ENCODE results near the gene NFE2L2. TPM values are rescaled to one million over a fixed set of nuclear protein-coding genes. Genes with fewer than 3 reads are reported as not detected.

Gene NFE2L2
- total RNA-seq, 4 donors from 2014 or later: 41.6 to 105 (median 65.2) TPM

GRCh38 chr2:177275743-177276055 is 11.2 kb upstream of the NFE2L2 start:
- WGBS, 2 donors (ENCODE audit: low coverage in 1 of 2): 66 to 69% methylated on average over 3 to 4 of the region's 4 CpGs
- no peak for TF ChIP-seq POLR2A (IDR thresholded peaks at IDR 0.05)
- no peak for TF ChIP-seq POLR2AphosphoS5 (IDR thresholded peaks at IDR 0.05)
- TF ChIP-seq CTCF (IDR thresholded peaks at IDR 0.05): no peak
- TF ChIP-seq EP300 (IDR thresholded peaks at IDR 0.05; ENCODE audit: low read depth): no peak
- Histone ChIP-seq H3K27ac (peak overlapping the region; percentile 59 to 70 (median 65)), H3K4me3 (no peak overlapping the region), H3K9me3 (no peaks in the 10 kb centered on the region), H3K27me3 (no peaks in the 10 kb centered on the region), H3K4me1 (peaks cover 4 to 36% (median 14%) of the 10 kb centered on the region in 4 donors), H3K36me3 (no peaks in the 10 kb centered on the region)
- in situ Hi-C loops (cut with MboI; ENCODE audit: low pct_ligation_motif_present in 1 of 4, low pct_unique_long_range_greater_than_20kb in 1 of 4, low sequenced_read_pairs in 3 of 4) (no loop called here), intact Hi-C loops (cut with DNase I; ENCODE audit: low total_unique reads) (no loop called here)
- DNase-seq: no peak

GRCh38 chr2:177275040-177275742 is 10.7 kb upstream of the NFE2L2 start:
- intact Hi-C loops (cut with DNase I; ENCODE audit: low total_unique reads): no loop called here
- H3K9me3 ChIP-seq: no peaks in the 10 kb centered on the region
- in situ Hi-C loops (cut with MboI; ENCODE audit: low pct_ligation_motif_present in 1 of 4, low pct_unique_long_range_greater_than_20kb in 1 of 4, low sequenced_read_pairs in 3 of 4): no loop called here
- H3K27me3 ChIP-seq: no peaks in the 10 kb centered on the region
- H3K4me3 ChIP-seq: no peak overlapping the region
- peak; percentile 24 to 78 (median 53) for TF ChIP-seq POLR2AphosphoS5 (IDR thresholded peaks at IDR 0.05)
- TF ChIP-seq CTCF (IDR thresholded peaks at IDR 0.05): no peak
- H3K27ac ChIP-seq: peak overlapping the region; percentile 59 to 70 (median 65)
- 56 to 65% methylated on average over 5 of the region's 5 CpGs for WGBS, 2 donors (ENCODE audit: low coverage in 1 of 2)
- DNase-seq: no peak
- H3K36me3 ChIP-seq: no peaks in the 10 kb centered on the region
- H3K4me1 ChIP-seq: peaks cover 4 to 36% (median 14%) of the 10 kb centered on the region in 4 donors

GRCh38 chr2:177273408-177273807 is 8.9 kb upstream of the NFE2L2 start:
- peak overlapping the region; percentile 56 to 70 (median 64) for H3K27ac ChIP-seq
- H3K4me3 ChIP-seq: no peak overlapping the region
- 40 to 60% methylated on average over 3 of the region's 3 CpGs for WGBS, 2 donors (ENCODE audit: low coverage in 1 of 2)
- no peaks in the 10 kb centered on the region for H3K27me3 ChIP-seq
- in situ Hi-C loops (cut with MboI; ENCODE audit: low pct_ligation_motif_present in 1 of 4, low pct_unique_long_range_greater_than_20kb in 1 of 4, low sequenced_read_pairs in 3 of 4) (no loop called here), intact Hi-C loops (cut with DNase I; ENCODE audit: low total_unique reads) (no loop called here)
- H3K4me1 ChIP-seq: peaks cover 4 to 36% (median 14%) of the 10 kb centered on the region in 4 donors
- H3K9me3 ChIP-seq: no peaks in the 10 kb centered on the region
- no peak for TF ChIP-seq CTCF (IDR thresholded peaks at IDR 0.05)
- TF ChIP-seq POLR2AphosphoS5 (IDR thresholded peaks at IDR 0.05): peak in 1 of 3 donors; percentile 28
- no peak for DNase-seq
- no peaks in the 10 kb centered on the region for H3K36me3 ChIP-seq

GRCh38 chr2:177272765-177273164 is 8.2 kb upstream of the NFE2L2 start:
- Histone ChIP-seq H3K4me1 (peaks cover 4 to 36% (median 14%) of the 10 kb centered on the region in 4 donors), H3K9me3 (no peaks in the 10 kb centered on the region), H3K36me3 (no peaks in the 10 kb centered on the region), H3K27ac (peak overlapping the region; percentile 56 to 70 (median 64)), H3K27me3 (no peaks in the 10 kb centered on the region), H3K4me3 (no peak overlapping the region)
- WGBS, 2 donors (ENCODE audit: low coverage in 1 of 2): 69 to 71% methylated on average over 2 of the region's 2 CpGs
- in situ Hi-C loops (cut with MboI; ENCODE audit: low pct_ligation_motif_present in 1 of 4, low pct_unique_long_range_greater_than_20kb in 1 of 4, low sequenced_read_pairs in 3 of 4): no loop called here
- no peak for TF ChIP-seq POLR2A (IDR thresholded peaks at IDR 0.05)
- TF ChIP-seq EP300 (IDR thresholded peaks at IDR 0.05; ENCODE audit: low read depth): no peak
- no peak for TF ChIP-seq CTCF (IDR thresholded peaks at IDR 0.05)
- no peak for DNase-seq
- intact Hi-C loops (cut with DNase I; ENCODE audit: low total_unique reads): no loop called here

Data from transverse colon (tissue), 4 donors.